IMR-90 (cell line): ENCODE measurements around the gene ST6GAL2. TPM values are rescaled to one million over a fixed set of nuclear protein-coding genes. Genes with fewer than 3 reads are reported as not detected.

Experiments
- ATAC-seq: fragments of 200-7000 bp; cut with Tn5 transposase; 2 replicates; pipeline ENCODE4 v1.9.1; 2020; ENCODE audit warnings: low read depth, mild to moderate bottlenecking, moderate library complexity
- BruUV-seq: library from RNA; stranded (reverse); fragments of 400-500 nt; replicated peaks from 2 replicates; lab custom pipeline; 2021; lab: Mats Ljungman, UMichigan
- CTCF ChIA-PET: fragments of 300-600 bp; formaldehyde crosslinking; extraction: SDS; loops from one replicate; lab custom pipeline; 2021; ENCODE audit warnings: antibody characterized with exemption; lab: Yijun Ruan, JAX
- POLR2A ChIA-PET: fragments of 300-600 bp; sonication (Branson Sonifier 250); formaldehyde crosslinking; loops from one replicate; lab custom pipeline; 2022; ENCODE audit warnings: antibody characterized with exemption; ENCODE audit not compliant: unreplicated experiment; lab: Charles Lee
- DNase-seq: peaks from one replicate; pipeline ENCODE4 v3.0.0; 2013
- H2AFZ ChIP-seq: replicated peaks from 2 replicates; pipeline ENCODE3; 2013; ENCODE audit warnings: low read length, mild to moderate bottlenecking; ENCODE audit not compliant: poor library complexity
- H2AK5ac ChIP-seq: 2 replicates; pipeline ENCODE4 v1.6.1; 2013; ENCODE audit warnings: low read depth, low read length, inconsistent platforms
- H2AK9ac ChIP-seq: replicated peaks from 2 replicates; pipeline ENCODE3; 2013; ENCODE audit warnings: mild to moderate bottlenecking, low read depth, low read length, moderate library complexity; ENCODE audit not compliant: poor library complexity
- H2BK120ac ChIP-seq: 2 replicates; pipeline ENCODE4 v1.6.1; 2013; ENCODE audit warnings: low read depth, low read length, inconsistent platforms
- H2BK15ac ChIP-seq: 3 replicates; pipeline ENCODE4 v1.6.1; 2013; ENCODE audit warnings: low read depth, low read length, inconsistent platforms
- H2BK20ac ChIP-seq: 2 replicates; pipeline ENCODE4 v1.6.1; 2013; ENCODE audit warnings: low read depth, mild to moderate bottlenecking, inconsistent platforms, low read length, moderate library complexity
- H2BK5ac ChIP-seq: 2 replicates; pipeline ENCODE4 v1.6.1; 2013; ENCODE audit warnings: mild to moderate bottlenecking, low read depth, low read length, inconsistent platforms; ENCODE audit not compliant: poor library complexity, severe bottlenecking
- H3K14ac ChIP-seq: replicated peaks from 2 replicates; pipeline ENCODE4 v1.6.1; 2013; ENCODE audit warnings: low read depth, low read length, inconsistent platforms
- H3K18ac ChIP-seq: 2 replicates; pipeline ENCODE4 v1.6.1; 2013; ENCODE audit warnings: low read depth, low read length, control low read depth
- H3K23ac ChIP-seq: 2 replicates; pipeline ENCODE4 v1.6.1; 2013; ENCODE audit warnings: low read depth, low read length, inconsistent platforms
- H3K27ac ChIP-seq: 2 replicates; pipeline ENCODE4 v1.5.1; 2013; ENCODE audit warnings: mild to moderate bottlenecking, control low read depth, low read length; ENCODE audit not compliant: insufficient read depth
- H3K27me3 ChIP-seq: 2 replicates; pipeline ENCODE4 v1.6.1; 2013; ENCODE audit warnings: low read length; ENCODE audit not compliant: control insufficient read depth, insufficient read depth
- H3K36me3 ChIP-seq: 2 replicates; pipeline ENCODE4 v1.6.1; 2013; ENCODE audit warnings: low read length, mixed read lengths; ENCODE audit not compliant: control insufficient read depth, insufficient read depth
- H3K4ac ChIP-seq: 2 replicates; pipeline ENCODE4 v1.6.1; 2013; ENCODE audit warnings: low read depth, low read length, inconsistent platforms
- H3K4me1 ChIP-seq: 2 replicates; pipeline ENCODE4 v1.6.1; 2013; ENCODE audit warnings: low read length, mixed read lengths; ENCODE audit not compliant: control insufficient read depth, insufficient read depth
- H3K4me2 ChIP-seq: 2 replicates; pipeline ENCODE4 v1.6.1; 2013; ENCODE audit warnings: low read depth, mild to moderate bottlenecking, control low read depth, low read length, moderate library complexity
- H3K4me3 ChIP-seq: 2 replicates; pipeline ENCODE4 v1.5.1; 2013; ENCODE audit warnings: low read depth, mild to moderate bottlenecking, control low read depth, low read length, moderate library complexity; ENCODE audit not compliant: insufficient read depth
- H3K56ac ChIP-seq: 2 replicates; pipeline ENCODE4 v1.6.1; 2013; ENCODE audit warnings: low read length, inconsistent platforms; ENCODE audit not compliant: insufficient read depth; ENCODE audit errors: extremely low read depth
- H3K79me1 ChIP-seq, 2 experiments: 2 replicates each; pipeline ENCODE4 v1.6.1; 2013; ENCODE audit warnings: low read length in 2 of 2, inconsistent platforms in 1 of 2, low read depth in 1 of 2
- H3K9ac ChIP-seq: 2 replicates; pipeline ENCODE4 v1.6.1; 2013; ENCODE audit warnings: low read depth, low read length, control low read depth
- H3K9me1 ChIP-seq: 2 replicates; pipeline ENCODE4 v1.6.1; 2013; ENCODE audit warnings: low read length, inconsistent platforms; ENCODE audit not compliant: insufficient read depth
- H3K9me3 ChIP-seq: 2 replicates; pipeline ENCODE4 v1.6.1; 2013; ENCODE audit warnings: low read length; ENCODE audit not compliant: control insufficient read depth, insufficient read depth
- H4K20me1 ChIP-seq: 2 replicates; pipeline ENCODE4 v1.6.1; 2013; ENCODE audit warnings: low read length, inconsistent platforms; ENCODE audit not compliant: insufficient read depth
- H4K5ac ChIP-seq: 2 replicates; pipeline ENCODE4 v1.6.1; 2013; ENCODE audit warnings: mild to moderate bottlenecking, low read depth, low read length, control low read depth
- H4K8ac ChIP-seq, 2 experiments: 2 replicates each; pipeline ENCODE4 v1.6.1; 2013; ENCODE audit warnings: low read depth in 2 of 2, low read length in 2 of 2, control low read depth in 1 of 2, inconsistent platforms in 1 of 2
- H4K91ac ChIP-seq: 2 replicates; pipeline ENCODE4 v1.6.1; 2013; ENCODE audit warnings: low read depth, low read length, inconsistent platforms; ENCODE audit not compliant: insufficient read depth
- MAFK ChIP-seq: IDR thresholded peaks from 2 replicates; pipeline ENCODE4 v1.6.1; 2012; ENCODE audit warnings: low read depth, low read length, improper control_type of control experiment
- NFE2L2 ChIP-seq: fragments of 150-350 bp; IDR thresholded peaks from 2 replicates; pipeline ENCODE4 v1.6.1; 2016; ENCODE audit warnings: low read depth, mild to moderate bottlenecking, low read length
- POLR2A ChIP-seq: IDR thresholded peaks from 2 replicates; pipeline ENCODE4 v1.6.1; 2012; ENCODE audit warnings: mild to moderate bottlenecking, low read depth, low read length
- WGBS, 2 experiments: methylation state at CpG; one replicate each; pipeline versions ENCODE4 v1.1.5 to v1.1.7; 2013; ENCODE audit warnings: missing lambda C conversion rate in 2 of 2; ENCODE audit not compliant: insufficient read length in 1 of 2; ENCODE audit errors: extremely low coverage in 2 of 2; 5-methylcytosine and 5-hydroxymethylcytosine counted together
- dilution Hi-C: fragments of 300-500 bp; cut with HindIII; formaldehyde crosslinking; loops from one replicate; pipeline ENCODE4 v1.14.3; 2018; ENCODE audit warnings: low sequenced_read_pairs; ENCODE audit not compliant: unreplicated experiment
- in situ Hi-C: fragments of 300-500 bp; cut with MboI; formaldehyde crosslinking; loops from 3 replicates; pipeline ENCODE4 v1.14.3; 2019; ENCODE audit warnings: low sequenced_read_pairs, inconsistent platforms, mixed read lengths
- intact Hi-C: fragments of 100-400 bp; cut with micrococcal nuclease; formaldehyde crosslinking; loops from 2 replicates; pipeline ENCODE4 v1.10.0; 2022
- polyA plus RNA-seq, 3 experiments: library from polyadenylated mRNA; depleted of rRNA; stranded (reverse); fragments of >200 nt; gene quantifications; 2 replicates each; pipeline ENCODE4 v1.2.3, GENCODE V29; 2012; ENCODE audit warnings: low replicate concordance in 1 of 3
- total RNA-seq: library from RNA; depleted of rRNA; stranded (reverse); fragments of >200 nt; gene quantifications from 2 replicates; pipeline ENCODE4 v1.2.3, GENCODE V29; 2012
- TF ChIP-seq, protein P1 (sequence below): fragments of 150-350 bp; IDR thresholded peaks from 2 replicates; pipeline ENCODE4 v1.6.1; 2017; ENCODE audit warnings: mild to moderate bottlenecking, antibody characterized with exemption, low read length, low read depth

ST6GAL2 gene
- total and polyA plus RNA-seq, 2 of the 4 experiments (the other 2 are of a cell fraction), result not detected

DNA sequence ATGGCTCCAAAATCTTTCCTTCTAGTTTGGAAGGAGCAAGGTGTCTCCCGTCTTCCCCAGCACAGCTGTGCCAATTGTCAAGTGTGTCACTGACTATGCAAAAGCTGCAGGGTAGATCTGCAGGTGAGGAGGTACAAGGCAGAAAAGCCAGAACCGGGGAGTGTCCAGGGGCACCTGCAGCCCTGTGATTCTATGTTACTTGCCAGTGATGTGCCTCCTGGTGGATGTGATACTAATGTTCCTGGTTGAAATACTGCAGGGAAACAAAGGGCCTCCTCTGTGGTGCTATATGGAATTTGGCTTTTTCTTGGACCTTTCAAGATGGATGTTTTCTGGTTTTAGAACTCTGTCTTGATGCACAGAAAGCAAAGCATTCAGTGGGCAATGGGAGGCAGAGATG is 80.3 kb downstream of the ST6GAL2 start:
- DNase-seq (no peak), ATAC-seq (no peak)
- Histone ChIP-seq H4K20me1 (no peaks in the 10 kb centered on the region), H2BK15ac (no peak overlapping the region), H2BK20ac (no peak overlapping the region), H2BK120ac (no peak overlapping the region), H3K27ac (no peak overlapping the region), H3K27me3 (no peaks in the 10 kb centered on the region), H4K5ac (no peak overlapping the region), H3K36me3 (no peaks in the 10 kb centered on the region), H3K4me3 (no peak overlapping the region), H3K56ac (no peak overlapping the region), H3K9me1 (no peaks in the 10 kb centered on the region), H2AFZ (no peak overlapping the region), H3K18ac (no peak overlapping the region), H3K9ac (no peak overlapping the region), H3K4ac (no peak overlapping the region), H4K8ac (no peak overlapping the region), H3K23ac (no peak overlapping the region), H2AK5ac (no peak overlapping the region), H3K79me1 (no peaks in the 10 kb centered on the region), H2BK5ac (no peak overlapping the region), H3K14ac (no peak overlapping the region), H3K4me2 (no peak overlapping the region), H3K9me3 (peaks cover 10% of the 10 kb centered on the region), H3K4me1 (no peaks in the 10 kb centered on the region), H4K91ac (no peak overlapping the region), H2AK9ac (no peak overlapping the region)
- no TSS peak for BruUV-seq
- in situ Hi-C loops (no loop called here), dilution Hi-C loops (no loop called here), intact Hi-C loops (no loop called here)
- 43% methylated on average over 1 of the region's 2 CpGs; no CpG with 5 or more reads in 1 of the 2 experiments for WGBS, 2 experiments
- TF ChIP-seq POLR2A (no peak), MAFK (no peak), NFE2L2 (no peak)
- TF ChIP-seq, protein P1, sequence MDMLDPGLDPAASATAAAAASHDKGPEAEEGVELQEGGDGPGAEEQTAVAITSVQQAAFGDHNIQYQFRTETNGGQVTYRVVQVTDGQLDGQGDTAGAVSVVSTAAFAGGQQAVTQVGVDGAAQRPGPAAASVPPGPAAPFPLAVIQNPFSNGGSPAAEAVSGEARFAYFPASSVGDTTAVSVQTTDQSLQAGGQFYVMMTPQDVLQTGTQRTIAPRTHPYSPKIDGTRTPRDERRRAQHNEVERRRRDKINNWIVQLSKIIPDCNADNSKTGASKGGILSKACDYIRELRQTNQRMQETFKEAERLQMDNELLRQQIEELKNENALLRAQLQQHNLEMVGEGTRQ, result no peak
- ChIA-PET POLR2A (no interaction called here), CTCF (no interaction called here)
